Measurements from ENCODE around the gene SFN. TPM values are rescaled to one million over a fixed set of nuclear protein-coding genes. Genes with fewer than 3 reads are reported as not detected.
"Not testable (repeated sequence)": the region's sequence is repeated elsewhere in the genome, so short reads cannot be mapped to it uniquely, and the experiment has no call there.

SFN gene
- total RNA-seq, 1 donor from 2014 or later = 0.36 TPM

- Mint-ChIP-seq H3K27ac (peak overlapping the region; percentile 29), H3K36me3 (ENCODE audit: insufficient read depth) (peaks cover 22% of the 10 kb centered on the region), H3K27me3 (no peaks in the 10 kb centered on the region), H3K9me3 (ENCODE audit: low read depth) (no peaks in the 10 kb centered on the region), H3K4me1 (ENCODE audit: low read depth) (peaks cover 16% of the 10 kb centered on the region), H3K4me3 (ENCODE audit: low read depth) (no peak overlapping the region)
- no peak for TF ChIP-seq CTCF (IDR thresholded peaks at IDR 0.05; ENCODE audit: unreplicated experiment)
- no peak for DNase-seq (ENCODE audit: low spot score, unreplicated experiment)
Measured at GRCh38 chr1:26833432-26834405, 29.2 kb upstream of the SFN start.

- H3K4me3 Mint-ChIP-seq (ENCODE audit: low read depth); H3K4me1 Mint-ChIP-seq (ENCODE audit: low read depth); H3K9me3 Mint-ChIP-seq (ENCODE audit: low read depth); H3K27me3 Mint-ChIP-seq; DNase-seq (ENCODE audit: low spot score, unreplicated experiment); H3K27ac Mint-ChIP-seq: not testable (repeated sequence)
- peaks cover 20% of the 10 kb centered on the region for H3K36me3 Mint-ChIP-seq (ENCODE audit: insufficient read depth)
Measured at GRCh38 chr1:26837665-26838064, 25.3 kb upstream of the SFN start.

- H3K4me1 Mint-ChIP-seq (ENCODE audit: low read depth) = no peaks in the 10 kb centered on the region
- peaks cover 18% of the 10 kb centered on the region for H3K36me3 Mint-ChIP-seq (ENCODE audit: insufficient read depth)
- no peak for TF ChIP-seq CTCF (IDR thresholded peaks at IDR 0.05; ENCODE audit: unreplicated experiment)
- no peak for DNase-seq (ENCODE audit: low spot score, unreplicated experiment)
- H3K27ac Mint-ChIP-seq = peak overlapping the region; percentile 29
- no peaks in the 10 kb centered on the region for H3K9me3 Mint-ChIP-seq (ENCODE audit: low read depth)
- H3K27me3 Mint-ChIP-seq = no peaks in the 10 kb centered on the region
- H3K4me3 Mint-ChIP-seq (ENCODE audit: low read depth) = no peak overlapping the region
Measured at GRCh38 chr1:26838474-26839338, 24.2 kb upstream of the SFN start.

GRCh38 chr1:26839339-26839722 is 23.6 kb upstream of the SFN start:
- no peaks in the 10 kb centered on the region for H3K9me3 Mint-ChIP-seq (ENCODE audit: low read depth)
- H3K36me3 Mint-ChIP-seq (ENCODE audit: insufficient read depth) = peaks cover 15% of the 10 kb centered on the region

GRCh38 chr1:26839779-26840178 is 23.2 kb upstream of the SFN start:
- no peaks in the 10 kb centered on the region for H3K27me3 Mint-ChIP-seq
- no peak for DNase-seq (ENCODE audit: low spot score, unreplicated experiment)
- H3K9me3 Mint-ChIP-seq (ENCODE audit: low read depth) = no peaks in the 10 kb centered on the region
- TF ChIP-seq CTCF (IDR thresholded peaks at IDR 0.05; ENCODE audit: unreplicated experiment) = no peak
- no peak overlapping the region for H3K4me3 Mint-ChIP-seq (ENCODE audit: low read depth)
- no peaks in the 10 kb centered on the region for H3K4me1 Mint-ChIP-seq (ENCODE audit: low read depth)
- H3K27ac Mint-ChIP-seq = no peak overlapping the region
- H3K36me3 Mint-ChIP-seq (ENCODE audit: insufficient read depth) = peaks cover 11% of the 10 kb centered on the region

More at GRCh38 chr1:26839339-26839722, 23.6 kb upstream of the SFN start:
- H3K27ac Mint-ChIP-seq = peak overlapping the region; percentile 29
- no peaks in the 10 kb centered on the region for H3K27me3 Mint-ChIP-seq
- no peaks in the 10 kb centered on the region for H3K4me1 Mint-ChIP-seq (ENCODE audit: low read depth)
- DNase-seq (ENCODE audit: low spot score, unreplicated experiment) = no peak
- no peak for TF ChIP-seq CTCF (IDR thresholded peaks at IDR 0.05; ENCODE audit: unreplicated experiment)
- H3K4me3 Mint-ChIP-seq (ENCODE audit: low read depth) = no peak overlapping the region

All from progenitor cell of endocrine pancreas (in vitro differentiated cells).